ENCODE data around the gene NHSL1.

DNA sequence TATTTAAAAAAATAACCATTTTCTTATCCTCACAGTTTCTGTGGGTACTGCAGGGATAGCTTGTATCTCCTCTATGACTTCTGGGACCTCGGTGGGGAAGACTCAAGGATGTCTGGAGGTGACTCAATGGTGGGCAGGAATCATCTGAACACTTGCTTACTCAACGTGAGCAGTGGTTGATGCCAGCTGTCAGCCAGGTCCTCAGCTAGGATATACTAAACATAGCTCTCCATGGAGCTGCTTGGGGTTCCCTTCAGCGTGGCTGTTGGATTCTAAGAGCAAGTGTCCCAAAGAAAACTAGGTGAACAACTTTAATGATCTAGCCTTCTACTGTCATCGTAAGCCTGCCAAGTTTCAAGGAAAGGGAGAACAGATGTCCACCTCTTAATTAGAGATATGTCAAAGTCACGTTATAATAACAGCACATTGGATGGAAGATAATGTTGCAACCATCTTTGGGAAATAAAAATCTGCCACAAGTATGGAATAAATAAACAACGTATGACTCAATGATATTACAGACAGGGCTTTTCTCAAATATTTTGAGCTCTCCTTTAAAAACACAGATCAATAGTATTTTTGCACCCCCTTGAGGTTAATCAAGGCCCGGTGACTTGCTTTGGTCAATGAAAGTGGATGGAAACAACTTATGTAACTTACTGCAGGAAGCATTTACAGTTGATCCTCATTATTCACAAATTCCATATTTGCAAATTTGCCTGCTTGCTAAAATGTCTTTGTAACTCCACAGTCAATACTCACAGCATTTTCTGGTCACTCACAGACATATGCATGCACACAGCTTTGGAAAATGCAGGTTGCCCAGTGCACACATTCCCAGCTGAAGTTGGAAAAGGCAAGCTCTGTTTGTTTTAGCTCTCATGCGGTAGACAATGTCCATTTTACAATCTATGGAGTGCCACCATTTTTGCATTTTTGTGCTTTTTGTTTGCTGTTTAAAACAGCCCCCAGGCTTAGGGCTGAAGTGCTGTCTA lies 101.9 kb downstream of the NHSL1 start:
- TF ChIP-seq, protein P1, sequence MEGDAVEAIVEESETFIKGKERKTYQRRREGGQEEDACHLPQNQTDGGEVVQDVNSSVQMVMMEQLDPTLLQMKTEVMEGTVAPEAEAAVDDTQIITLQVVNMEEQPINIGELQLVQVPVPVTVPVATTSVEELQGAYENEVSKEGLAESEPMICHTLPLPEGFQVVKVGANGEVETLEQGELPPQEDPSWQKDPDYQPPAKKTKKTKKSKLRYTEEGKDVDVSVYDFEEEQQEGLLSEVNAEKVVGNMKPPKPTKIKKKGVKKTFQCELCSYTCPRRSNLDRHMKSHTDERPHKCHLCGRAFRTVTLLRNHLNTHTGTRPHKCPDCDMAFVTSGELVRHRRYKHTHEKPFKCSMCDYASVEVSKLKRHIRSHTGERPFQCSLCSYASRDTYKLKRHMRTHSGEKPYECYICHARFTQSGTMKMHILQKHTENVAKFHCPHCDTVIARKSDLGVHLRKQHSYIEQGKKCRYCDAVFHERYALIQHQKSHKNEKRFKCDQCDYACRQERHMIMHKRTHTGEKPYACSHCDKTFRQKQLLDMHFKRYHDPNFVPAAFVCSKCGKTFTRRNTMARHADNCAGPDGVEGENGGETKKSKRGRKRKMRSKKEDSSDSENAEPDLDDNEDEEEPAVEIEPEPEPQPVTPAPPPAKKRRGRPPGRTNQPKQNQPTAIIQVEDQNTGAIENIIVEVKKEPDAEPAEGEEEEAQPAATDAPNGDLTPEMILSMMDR (IDR thresholded peaks at IDR 0.05) = no peak
- no peak for TF ChIP-seq POLR2A (IDR thresholded peaks at IDR 0.05)
